GM03348 (cell line): Measurements from ENCODE around the gene ACACA.
"Not testable (repeated sequence)": the region's sequence is repeated elsewhere in the genome, so short reads cannot be mapped to it uniquely, and the experiment has no call there.

Experiments
- DNase-seq: peaks from one replicate; pipeline ENCODE4 v3.0.0; 2012; ENCODE audit warnings: low spot score

Gene ACACA

DNA sequence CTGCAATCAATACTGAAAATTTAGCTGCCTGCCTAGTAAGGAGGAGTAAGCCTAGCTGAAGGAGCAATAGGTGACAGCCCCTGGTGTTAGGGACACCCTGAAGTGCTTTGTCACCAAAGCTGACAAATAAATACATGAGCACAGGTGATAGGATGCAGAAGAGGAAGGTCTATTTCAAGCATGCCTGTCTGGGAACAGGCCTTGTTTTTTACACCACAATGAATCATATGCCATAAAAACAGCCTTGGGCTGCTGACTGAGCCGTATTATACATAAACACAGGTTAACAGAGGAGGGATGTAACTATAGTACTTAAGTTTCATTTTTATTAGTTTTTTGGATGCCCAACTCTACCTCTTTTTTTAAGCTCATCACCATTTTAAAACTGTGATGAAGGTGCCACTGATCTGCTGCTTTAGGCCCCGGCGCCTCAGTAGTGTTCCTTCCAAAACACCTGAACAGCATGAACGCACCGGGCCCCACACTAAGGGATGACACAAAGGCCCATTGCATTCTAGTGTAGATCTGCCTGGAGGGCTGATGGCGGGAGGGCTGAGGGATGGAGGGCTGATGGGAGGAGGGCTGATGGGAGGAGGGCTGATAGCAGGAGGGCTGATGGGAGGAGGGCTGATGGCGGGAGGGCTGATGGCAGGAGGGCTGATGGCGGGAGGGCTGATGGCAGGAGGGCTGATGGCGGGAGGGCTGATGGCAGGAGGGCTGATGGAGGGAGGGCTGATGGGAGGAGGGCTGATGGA, 307.5 kb downstream of the ACACA start:
- DNase-seq = no peak

- DNase-seq = no peak
These were observed 308.5 kb downstream of the ACACA start for GRCh38 chr17:37098152-37098551.

DNA sequence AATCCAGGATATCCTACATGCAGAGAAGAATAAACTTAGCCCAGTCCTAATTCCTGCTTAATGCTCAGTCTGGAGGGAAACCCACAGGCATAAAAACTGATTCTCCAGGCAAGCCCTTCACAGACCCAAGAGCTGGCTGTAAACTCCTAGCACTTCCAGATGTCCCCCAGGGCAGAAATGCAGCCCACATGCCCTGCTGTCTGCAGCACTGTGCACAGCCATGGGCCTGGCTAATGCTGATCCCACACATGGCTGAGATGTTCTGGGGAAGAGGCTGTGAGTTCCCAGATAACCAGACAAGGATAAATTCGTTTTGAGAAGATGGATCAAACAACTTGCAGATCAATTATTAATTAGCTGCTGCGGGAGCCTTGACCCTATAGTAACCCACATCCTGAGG, 309.5 kb downstream of the ACACA start:
- DNase-seq = no peak

DNA sequence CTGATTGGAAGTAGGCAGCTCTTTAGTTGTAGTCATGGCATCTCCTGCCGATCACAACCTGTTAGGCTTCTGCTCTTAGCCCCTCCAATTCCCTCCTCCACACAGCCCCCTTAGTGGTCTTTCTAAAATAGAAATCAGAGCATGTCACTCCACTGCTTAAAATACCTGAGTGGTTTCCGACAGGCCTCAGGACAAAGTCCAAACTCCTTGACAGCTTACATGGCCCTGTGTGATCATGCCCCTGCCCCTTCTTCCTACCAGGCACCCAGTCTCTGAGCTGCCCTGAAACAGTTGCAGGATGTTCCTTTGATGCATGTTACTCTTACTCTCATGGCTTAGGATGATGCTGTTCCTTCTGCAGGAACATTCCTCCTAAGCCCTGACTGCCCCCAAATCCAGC, 310.6 kb downstream of the ACACA start:
- DNase-seq = no peak

GRCh38 chr17:37094391-37094790, 312.2 kb downstream of the ACACA start:
- no peak for DNase-seq

DNA sequence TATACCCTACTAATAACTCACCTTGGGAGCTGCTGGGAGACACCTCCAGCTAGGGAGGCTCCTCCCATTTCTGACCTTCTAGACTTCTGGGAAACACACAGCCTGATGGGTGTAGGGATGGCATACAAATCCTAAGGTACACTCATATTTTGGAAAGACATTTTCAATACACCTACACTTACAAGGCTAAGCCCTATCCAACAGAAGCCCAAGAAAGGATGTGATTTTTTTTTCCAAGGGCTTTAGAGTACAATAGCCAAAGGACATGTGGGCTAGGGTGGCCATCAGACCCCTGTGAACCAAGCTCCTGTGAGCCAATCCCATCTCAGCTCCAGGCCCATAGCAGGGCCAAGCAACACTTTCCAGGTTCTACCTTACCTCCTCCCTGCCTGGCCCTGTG, 313.9 kb downstream of the ACACA start:
- no peak for DNase-seq

GRCh38 chr17:37092071-37092470, 314.6 kb downstream of the ACACA start:
- DNase-seq = no peak

- DNase-seq = no peak
These were observed 315.7 kb downstream of the ACACA start for GRCh38 chr17:37090941-37091340.

DNA sequence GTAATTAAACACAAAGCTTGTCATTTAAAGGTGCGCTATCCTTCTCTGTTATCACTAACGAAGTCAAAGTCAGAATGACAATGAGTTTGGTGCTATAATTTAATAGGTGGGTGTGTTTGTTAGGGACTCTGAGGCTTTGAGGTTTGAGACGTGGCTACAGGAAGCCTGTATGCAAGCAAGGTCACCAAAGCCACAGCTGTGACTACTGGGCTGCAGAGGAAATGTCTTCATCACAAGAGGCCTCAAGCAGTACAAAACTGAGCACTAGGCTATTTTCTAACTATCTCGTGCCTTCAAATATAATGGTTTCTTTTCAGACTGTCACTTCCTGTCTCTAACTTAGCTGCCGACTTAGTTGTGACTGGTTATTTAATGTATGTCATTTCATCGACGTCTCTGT, 316.7 kb downstream of the ACACA start:
- DNase-seq = no peak

DNA sequence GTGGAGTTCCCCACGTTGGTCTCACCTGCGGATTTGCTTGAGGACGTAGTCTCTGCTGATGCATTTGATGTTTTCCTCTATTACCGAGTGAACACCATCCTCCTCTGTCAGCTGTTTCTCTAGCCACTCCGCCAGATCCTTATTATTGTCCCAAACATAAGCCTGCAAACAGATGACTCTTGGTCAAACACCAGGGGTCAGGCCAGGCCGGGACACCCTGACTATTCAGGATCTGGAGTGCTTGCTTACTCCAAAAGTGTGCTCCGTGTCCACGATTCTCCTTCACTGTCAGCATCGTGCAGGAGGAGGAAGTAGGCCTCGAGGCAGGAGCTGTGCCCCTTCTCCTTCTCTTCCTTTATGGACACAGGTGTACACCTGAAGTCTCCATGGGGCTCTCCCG, 317.7 kb downstream of the ACACA start:
- DNase-seq = no peak

DNA sequence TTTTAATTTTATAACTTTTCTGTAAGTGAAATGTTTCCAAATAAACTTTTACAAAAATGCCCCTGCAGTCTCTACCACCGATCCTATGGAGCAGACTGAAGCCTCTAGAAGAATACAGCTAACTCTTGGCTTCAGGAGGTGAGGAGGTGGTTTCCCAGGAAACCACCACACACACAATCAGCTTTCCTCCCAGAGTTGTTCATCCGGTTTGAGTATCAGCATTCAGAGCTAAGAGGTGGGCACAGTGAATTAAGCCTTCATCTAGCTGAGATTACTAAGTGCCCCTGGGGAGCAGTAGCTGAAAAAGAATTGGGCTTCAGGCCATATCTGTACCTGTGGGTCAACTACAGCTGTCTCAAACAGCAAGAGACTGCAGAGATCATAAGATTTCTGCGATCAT, 318.2 kb downstream of the ACACA start:
- DNase-seq = no peak

GRCh38 chr17:37087683-37088082, 319.0 kb downstream of the ACACA start:
- DNase-seq = no peak

- DNase-seq = no peak
These were observed 319.7 kb downstream of the ACACA start for GRCh38 chr17:37086948-37087347.

GRCh38 chr17:37086334-37086733, 320.3 kb downstream of the ACACA start:
- no peak for DNase-seq

DNA sequence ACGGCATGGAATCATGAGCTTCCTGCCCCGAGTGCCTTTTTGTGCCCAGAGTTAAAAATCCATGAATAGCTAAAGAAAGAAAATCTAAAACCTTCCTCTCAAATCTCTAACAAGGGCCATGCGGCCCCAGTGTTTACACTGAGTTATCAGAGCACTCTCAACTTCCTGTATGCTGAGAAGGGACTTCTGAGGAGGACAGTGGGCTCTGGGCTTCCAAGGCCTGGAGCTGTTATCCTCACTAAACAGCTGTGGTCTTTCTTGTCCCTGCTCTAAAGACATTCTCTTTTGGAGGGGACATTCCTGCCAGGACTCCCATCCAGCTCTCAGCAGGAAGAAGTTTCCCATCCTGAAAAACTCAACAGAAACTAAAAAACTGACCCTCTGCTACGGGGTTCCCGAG, 322.3 kb downstream of the ACACA start:
- DNase-seq = no peak

DNA sequence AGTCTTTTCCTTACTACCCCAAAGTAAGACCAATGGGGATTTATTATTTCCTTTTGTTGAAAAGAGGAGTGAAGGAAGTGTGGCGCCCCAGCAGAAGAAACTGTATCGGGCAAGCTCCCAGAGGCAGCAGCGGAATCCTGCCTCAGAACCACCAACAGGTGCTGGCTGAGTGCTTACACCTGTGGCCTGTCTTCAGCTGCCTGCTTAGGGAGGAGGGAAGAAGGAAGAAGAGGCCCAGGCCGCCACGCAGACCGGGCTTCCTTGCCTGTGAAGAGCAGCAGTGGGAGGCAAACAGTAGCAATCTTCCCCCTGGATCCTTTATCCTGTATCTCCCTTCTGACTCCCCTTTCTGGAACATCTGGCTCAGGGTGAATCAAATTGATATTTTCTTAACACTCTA, 323.2 kb downstream of the ACACA start:
- no peak for DNase-seq

DNA sequence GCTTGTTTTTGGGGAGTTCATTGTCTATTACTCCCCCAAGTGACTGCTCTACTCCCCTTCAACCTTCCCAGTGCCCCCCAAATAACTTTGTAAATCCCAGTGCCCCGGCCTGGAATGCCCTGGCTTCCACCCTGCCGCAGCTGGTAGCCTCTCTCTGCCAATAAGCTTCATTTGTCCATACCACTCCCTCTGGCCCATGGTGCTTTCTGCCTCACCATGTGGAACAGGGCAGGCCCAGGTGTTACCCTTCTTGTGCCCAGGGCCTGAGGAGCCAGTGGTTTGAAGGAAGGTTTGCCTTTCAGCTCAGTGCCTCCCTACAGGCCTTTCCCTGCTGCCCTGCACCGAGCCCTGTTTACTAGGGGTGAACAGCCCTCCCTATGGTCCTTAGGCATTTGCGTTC, 323.7 kb downstream of the ACACA start:
- DNase-seq = no peak

GRCh38 chr17:37082311-37082860, 324.2 kb downstream of the ACACA start:
- DNase-seq = no peak

- no peak for DNase-seq
These were observed 325.3 kb downstream of the ACACA start for GRCh38 chr17:37081287-37081686.

- DNase-seq = no peak
These were observed 326.9 kb downstream of the ACACA start for GRCh38 chr17:37079735-37080134.

- no peak for DNase-seq
These were observed 327.4 kb downstream of the ACACA start for GRCh38 chr17:37079065-37079708.

DNA sequence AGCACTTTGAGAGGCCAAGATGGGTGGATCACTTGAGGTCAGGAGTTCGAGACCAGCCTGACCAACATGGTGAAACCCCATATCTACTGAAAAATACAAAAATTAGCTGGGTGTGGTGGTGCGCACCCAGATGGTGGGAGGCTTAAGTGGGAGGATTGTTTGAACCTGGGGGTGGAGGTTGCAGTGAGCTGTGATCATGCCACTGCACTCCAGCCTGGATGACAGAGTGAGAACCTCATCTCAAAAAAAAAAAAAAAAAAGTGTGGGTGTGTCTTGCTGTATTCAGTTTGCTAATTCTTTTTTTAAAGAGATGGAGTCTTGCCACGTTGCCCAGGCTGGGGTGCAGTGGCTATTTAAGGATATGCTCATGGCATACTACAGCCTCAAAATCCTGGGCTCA, 333.2 kb downstream of the ACACA start:
- DNase-seq = not testable (repeated sequence)

DNA sequence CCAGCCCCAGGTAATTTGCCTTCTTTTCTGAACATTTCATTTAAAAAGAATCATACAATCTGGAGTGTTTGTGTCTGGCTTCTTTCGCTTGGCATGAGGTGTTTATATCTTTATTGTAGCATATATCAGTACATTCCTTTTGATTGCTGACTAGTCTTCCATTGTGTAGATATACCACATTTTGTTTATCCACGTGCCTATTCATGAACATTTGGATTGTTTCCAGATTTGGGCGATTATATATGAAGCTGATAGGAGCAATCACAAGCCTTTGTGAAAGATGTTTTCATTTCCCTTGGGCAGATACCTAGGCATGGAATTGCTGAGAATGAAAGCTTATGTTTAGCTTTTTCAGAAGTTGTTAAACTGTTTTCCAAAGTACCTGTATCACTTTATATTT, 337.5 kb downstream of the ACACA start:
- DNase-seq = no peak

GRCh38 chr17:37068266-37068665, 338.4 kb downstream of the ACACA start:
- DNase-seq = no peak
